ENCODE measurements around the gene SSR4. TPM values are rescaled to one million over a fixed set of nuclear protein-coding genes. Genes with fewer than 3 reads are reported as not detected.

The SSR4 gene
- total RNA-seq, 1 experiment from 2014 or later, result 353 TPM

GRCh38 chrX:153844509-153845082, 50.1 kb downstream of the SSR4 start:
- no peaks in the 10 kb centered on the region for H3K9me3 ChIP-seq
- DNase-seq, result no peak
- H3K27ac Mint-ChIP-seq (ENCODE audit: unreplicated experiment), result no peak overlapping the region
- ChIA-PET CTCF (no interaction called here), POLR2A (no interaction called here)
- H3K36me3 ChIP-seq (ENCODE audit: control insufficient read depth, insufficient read depth, low read length), result no peaks in the 10 kb centered on the region
- no peaks in the 10 kb centered on the region for H3K27me3 ChIP-seq (replicated peaks; ENCODE audit: control insufficient read depth, insufficient read depth, low read length)
- no peak for TF ChIP-seq CTCF (IDR thresholded peaks at IDR 0.05; ENCODE audit: insufficient read depth in 1 of 2, low read depth in 1 of 2, low read length in 1 of 2, severe bottlenecking in 1 of 2, unreplicated experiment in 1 of 2)
- no peaks in the 10 kb centered on the region for H3K36me3 Mint-ChIP-seq (ENCODE audit: insufficient read depth, unreplicated experiment)
- no peaks in the 10 kb centered on the region for H3K4me1 Mint-ChIP-seq (ENCODE audit: low read depth, unreplicated experiment)
- H3K27me3 Mint-ChIP-seq (ENCODE audit: insufficient read depth, unreplicated experiment), result peaks cover 6% of the 10 kb centered on the region
- BruUV-seq (replicated peaks), result no TSS peak
- H3K4me3 Mint-ChIP-seq (ENCODE audit: unreplicated experiment), result no peak overlapping the region
- H3K4me1 ChIP-seq, result no peaks in the 10 kb centered on the region
- no peak overlapping the region for H3K4me3 ChIP-seq (ENCODE audit: low read depth, low read length)
- intact Hi-C loops (cut with micrococcal nuclease; ENCODE audit: unreplicated experiment), result no loop called here
- H3K9me3 Mint-ChIP-seq (ENCODE audit: unreplicated experiment), result no peaks in the 10 kb centered on the region

GRCh38 chrX:153845195-153845594, 50.7 kb downstream of the SSR4 start:
- CTCF ChIA-PET, result no interaction called here
- H3K4me1 ChIP-seq, result no peaks in the 10 kb centered on the region
- no peak for DNase-seq
- Mint-ChIP-seq H3K4me3 (ENCODE audit: unreplicated experiment) (no peak overlapping the region), H3K36me3 (ENCODE audit: insufficient read depth, unreplicated experiment) (no peaks in the 10 kb centered on the region), H3K27me3 (ENCODE audit: insufficient read depth, unreplicated experiment) (peaks cover 6% of the 10 kb centered on the region), H3K27ac (ENCODE audit: unreplicated experiment) (no peak overlapping the region), H3K4me1 (ENCODE audit: low read depth, unreplicated experiment) (no peaks in the 10 kb centered on the region), H3K9me3 (ENCODE audit: unreplicated experiment) (no peaks in the 10 kb centered on the region)
- POLR2A ChIA-PET, result no interaction called here
- H3K9me3 ChIP-seq, result no peaks in the 10 kb centered on the region
- H3K36me3 ChIP-seq (ENCODE audit: control insufficient read depth, insufficient read depth, low read length), result no peaks in the 10 kb centered on the region
- BruUV-seq (replicated peaks), result no TSS peak
- no peaks in the 10 kb centered on the region for H3K27me3 ChIP-seq (replicated peaks; ENCODE audit: control insufficient read depth, insufficient read depth, low read length)
- TF ChIP-seq CTCF (IDR thresholded peaks at IDR 0.05; ENCODE audit: insufficient read depth in 1 of 2, low read depth in 1 of 2, low read length in 1 of 2, severe bottlenecking in 1 of 2, unreplicated experiment in 1 of 2), result no peak
- intact Hi-C loops (cut with micrococcal nuclease; ENCODE audit: unreplicated experiment), result no loop called here
- no peak overlapping the region for H3K4me3 ChIP-seq (ENCODE audit: low read depth, low read length)

- Mint-ChIP-seq H3K4me3 (ENCODE audit: unreplicated experiment) (no peak overlapping the region), H3K36me3 (ENCODE audit: insufficient read depth, unreplicated experiment) (no peaks in the 10 kb centered on the region), H3K27me3 (ENCODE audit: insufficient read depth, unreplicated experiment) (peaks cover 6% of the 10 kb centered on the region), H3K27ac (ENCODE audit: unreplicated experiment) (no peak overlapping the region), H3K9me3 (ENCODE audit: unreplicated experiment) (no peaks in the 10 kb centered on the region), H3K4me1 (ENCODE audit: low read depth, unreplicated experiment) (no peaks in the 10 kb centered on the region)
- H3K27me3 ChIP-seq (replicated peaks; ENCODE audit: control insufficient read depth, insufficient read depth, low read length), result no peaks in the 10 kb centered on the region
- no peaks in the 10 kb centered on the region for H3K9me3 ChIP-seq
- no peak overlapping the region for H3K4me3 ChIP-seq (ENCODE audit: low read depth, low read length)
- no peak for DNase-seq
- CTCF ChIA-PET, result no interaction called here
- POLR2A ChIA-PET, result no interaction called here
- TF ChIP-seq CTCF (IDR thresholded peaks at IDR 0.05; ENCODE audit: insufficient read depth in 1 of 2, low read depth in 1 of 2, low read length in 1 of 2, severe bottlenecking in 1 of 2, unreplicated experiment in 1 of 2), result no peak
- no TSS peak for BruUV-seq (replicated peaks)
- H3K4me1 ChIP-seq, result no peaks in the 10 kb centered on the region
- intact Hi-C loops (cut with micrococcal nuclease; ENCODE audit: unreplicated experiment), result no loop called here
- H3K36me3 ChIP-seq (ENCODE audit: control insufficient read depth, insufficient read depth, low read length), result no peaks in the 10 kb centered on the region
Measured at GRCh38 chrX:153845842-153846241, 51.4 kb downstream of the SSR4 start.

Other genes starting within 250 kb of the SSR4 start
- gene CCNQ, start 195.5 kb upstream of the SSR4 start, total RNA-seq (2022), result 23.8 and 26.3 TPM in 2 replicates
- 9.0 and 12.0 TPM in 2 replicates for gene DUSP9, start 147.5 kb upstream of the SSR4 start, total RNA-seq (2022)
- gene PNCK, start 120.9 kb upstream of the SSR4 start, total RNA-seq (2022), result not detected in 2 replicates
- gene SLC6A8, start 106.7 kb upstream of the SSR4 start, total RNA-seq (2022), result 8.8 and 11.2 TPM in 2 replicates
- gene BCAP31, start 70.3 kb upstream of the SSR4 start, total RNA-seq (2022), result 232 and 234 TPM in 2 replicates
- gene ABCD1, start 69.8 kb upstream of the SSR4 start, total RNA-seq (2022), result 4.3 and 4.5 TPM in 2 replicates
- 0.16 TPM in 1 of 2 replicates, not detected in the other for gene PLXNB3, start 30.4 kb upstream of the SSR4 start, total RNA-seq (2022)
- gene SRPK3, start 13.6 kb upstream of the SSR4 start, total RNA-seq (2022), result not detected in 2 replicates
- gene IDH3G, start 293 bp upstream of the SSR4 start, total RNA-seq (2022), result 53.3 and 54.0 TPM in 2 replicates
- gene PDZD4, start 35.9 kb downstream of the SSR4 start, total RNA-seq (2022), result 1.3 and 1.8 TPM in 2 replicates
- gene L1CAM, start 91.5 kb downstream of the SSR4 start, total RNA-seq (2022), result 12.7 and 12.8 TPM in 2 replicates
- gene AVPR2, start 110.0 kb downstream of the SSR4 start, total RNA-seq (2022), result not detected in 2 replicates
- 13.0 and 15.7 TPM in 2 replicates for gene ARHGAP4, start 131.6 kb downstream of the SSR4 start, total RNA-seq (2022)
- gene NAA10, start 140.4 kb downstream of the SSR4 start, total RNA-seq (2022), result 91.3 and 93.8 TPM in 2 replicates
- gene RENBP, start 150.0 kb downstream of the SSR4 start, total RNA-seq (2022), result 0.75 and 1.2 TPM in 2 replicates
- gene HCFC1, start 177.2 kb downstream of the SSR4 start, total RNA-seq (2022), result 93.7 and 95.6 TPM in 2 replicates
- gene TMEM187, start 178.1 kb downstream of the SSR4 start, total RNA-seq (2022), result 4.9 and 6.6 TPM in 2 replicates
- 119 and 126 TPM in 2 replicates for gene IRAK1, start 225.2 kb downstream of the SSR4 start, total RNA-seq (2022)